ENCODE data around the gene TMEM240.
"Not testable (repeated sequence)": the region's sequence is repeated elsewhere in the genome, so short reads cannot be mapped to it uniquely, and the experiment has no call there.

TMEM240 gene

GRCh38 chr1:1489861-1490260, 50.6 kb downstream of the TMEM240 start:
- no peak for FAIRE-seq

- FAIRE-seq: no peak
Measured at GRCh38 chr1:1489231-1489630, 51.2 kb downstream of the TMEM240 start.

GRCh38 chr1:1487701-1488100, 52.7 kb downstream of the TMEM240 start:
- FAIRE-seq: no peak

- FAIRE-seq: not testable (repeated sequence)
Measured at GRCh38 chr1:1485755-1486317, 54.6 kb downstream of the TMEM240 start.

GRCh38 chr1:1484976-1485750, 55.3 kb downstream of the TMEM240 start:
- not testable (repeated sequence) for FAIRE-seq

All from islet of Langerhans (tissue), 1 donor.